Liver (tissue), 9 donors: ENCODE results near the gene LAMC1. TPM values are rescaled to one million over a fixed set of nuclear protein-coding genes. Genes with fewer than 3 reads are reported as not detected.

Experiments
- DNase-seq: peaks from one replicate; pipeline ENCODE4 v3.0.0-alpha.2; 2017; ENCODE audit warnings: low spot score
- H3K27ac ChIP-seq, 2 donors: one replicate each; pipeline ENCODE4 v1.7.0; 2013; ENCODE audit warnings: inconsistent platforms in 2 of 2, low read length in 2 of 2, control low read depth in 1 of 2, low read depth in 1 of 2, mild to moderate bottlenecking in 1 of 2
- H3K27me3 ChIP-seq, 4 donors: one replicate each; pipeline versions ENCODE4 v1.6.1 to v1.7.0; 2013; ENCODE audit warnings: low read length in 3 of 4, inconsistent platforms in 1 of 4, mild to moderate bottlenecking in 1 of 4, moderate library complexity in 1 of 4; ENCODE audit not compliant: control insufficient read depth in 4 of 4, insufficient read depth in 4 of 4
- H3K36me3 ChIP-seq, 4 donors: one replicate each; pipeline versions ENCODE4 v1.6.1 to v1.7.0; 2013; ENCODE audit warnings: low read length in 3 of 4, mild to moderate bottlenecking in 3 of 4, low read depth in 1 of 4, moderate library complexity in 1 of 4; ENCODE audit not compliant: control insufficient read depth in 4 of 4, insufficient read depth in 3 of 4
- H3K4me1 ChIP-seq, 4 donors: one replicate each; pipeline versions ENCODE4 v1.6.1 to v1.7.0; 2013; ENCODE audit warnings: low read length in 3 of 4, mild to moderate bottlenecking in 3 of 4, moderate library complexity in 1 of 4; ENCODE audit not compliant: control insufficient read depth in 4 of 4, insufficient read depth in 4 of 4
- H3K4me3 ChIP-seq, 3 donors: one replicate each; pipeline versions ENCODE4 v1.6.1 to v1.7.0; 2013; ENCODE audit warnings: low read length in 3 of 3, control low read depth in 1 of 3, low read depth in 1 of 3, mild to moderate bottlenecking in 1 of 3
- H3K9ac ChIP-seq, 2 donors: one replicate each; pipeline ENCODE4 v1.7.0; 2013; ENCODE audit warnings: low read length in 2 of 2, mild to moderate bottlenecking in 2 of 2, moderate library complexity in 2 of 2, control low read depth in 1 of 2, low read depth in 1 of 2
- H3K9me3 ChIP-seq, 4 donors: one replicate each; pipeline versions ENCODE4 v1.6.1 to v1.7.0; 2013; ENCODE audit warnings: low read length in 3 of 4; ENCODE audit not compliant: control insufficient read depth in 4 of 4
- ATF3 ChIP-seq: IDR thresholded peaks from 2 replicates; pipeline ENCODE4 v1.6.1; 2016; ENCODE audit warnings: antibody characterized with exemption
- CTCF ChIP-seq: fragments of 150-350 bp; IDR thresholded peaks from 2 replicates; pipeline ENCODE4 v1.5.1; 2017; ENCODE audit warnings: improper control_type of control experiment, low read depth, low read length; ENCODE audit not compliant: missing input control
- EGR1 ChIP-seq, 2 donors: IDR thresholded peaks; 2 replicates each; pipeline ENCODE4 v1.6.1; 2016 to 2018; ENCODE audit warnings: antibody characterized with exemption in 2 of 2, low read depth in 2 of 2
- FOXA1 ChIP-seq: IDR thresholded peaks from 2 replicates; pipeline ENCODE4 v1.6.1; 2016; ENCODE audit warnings: antibody characterized with exemption
- FOXA2 ChIP-seq: IDR thresholded peaks from 2 replicates; pipeline ENCODE4 v1.6.1; 2016; ENCODE audit warnings: antibody characterized with exemption
- GABPA ChIP-seq, 2 donors: IDR thresholded peaks in 1 of 2; conservative IDR thresholded peaks in 1 of 2; 2 replicates each; pipeline ENCODE4 v1.6.1; 2016; ENCODE audit warnings: antibody characterized with exemption in 2 of 2, mild to moderate bottlenecking in 1 of 2, moderate library complexity in 1 of 2
- HNF4A ChIP-seq, 2 donors: conservative IDR thresholded peaks; 2 replicates each; pipeline ENCODE4 v1.6.1; 2016; ENCODE audit warnings: antibody characterized with exemption in 2 of 2, mild to moderate bottlenecking in 2 of 2
- HNF4G ChIP-seq: IDR thresholded peaks from 2 replicates; pipeline ENCODE4 v1.6.1; 2016; ENCODE audit warnings: antibody characterized with exemption
- JUND ChIP-seq, 2 donors: IDR thresholded peaks; 2 replicates each; pipeline ENCODE4 v1.6.1; 2016; ENCODE audit warnings: antibody characterized with exemption in 2 of 2
- MAX ChIP-seq: IDR thresholded peaks from 2 replicates; pipeline ENCODE4 v1.6.1; 2016; ENCODE audit warnings: antibody characterized with exemption
- NR2F2 ChIP-seq: IDR thresholded peaks from 2 replicates; pipeline ENCODE4 v1.6.1; 2016; ENCODE audit warnings: antibody characterized with exemption
- RAD21 ChIP-seq, 2 donors: IDR thresholded peaks; 2 replicates each; pipeline ENCODE4 v1.6.1; 2016; ENCODE audit warnings: antibody characterized with exemption in 2 of 2, mild to moderate bottlenecking in 2 of 2
- REST ChIP-seq: IDR thresholded peaks from 2 replicates; pipeline ENCODE4 v1.6.1; 2016; ENCODE audit warnings: antibody characterized with exemption, mild to moderate bottlenecking
- RXRA ChIP-seq, 2 donors: IDR thresholded peaks; 2 replicates each; pipeline ENCODE4 v1.6.1; 2017 to 2018; ENCODE audit warnings: antibody characterized with exemption in 2 of 2, mild to moderate bottlenecking in 1 of 2
- SP1 ChIP-seq: IDR thresholded peaks from 2 replicates; pipeline ENCODE4 v1.6.1; 2018; ENCODE audit warnings: antibody characterized with exemption, mild to moderate bottlenecking
- TAF1 ChIP-seq: conservative IDR thresholded peaks from 2 replicates; pipeline ENCODE4 v1.6.1; 2016; ENCODE audit warnings: antibody characterized with exemption, mild to moderate bottlenecking
- YY1 ChIP-seq: IDR thresholded peaks from 2 replicates; pipeline ENCODE4 v1.6.1; 2016; ENCODE audit warnings: antibody characterized with exemption, mild to moderate bottlenecking
- ZBTB33 ChIP-seq: IDR thresholded peaks from 2 replicates; pipeline ENCODE4 v1.6.1; 2016; ENCODE audit warnings: antibody characterized with exemption
- WGBS: extraction: QIAGEN DNeasy Blood & Tissue Kit; methylation state at CpG from one replicate; pipeline ENCODE4 v1.1.7; 2013; 5-methylcytosine and 5-hydroxymethylcytosine counted together
- polyA plus RNA-seq, 2 donors: library from polyadenylated mRNA; stranded (reverse) in 1 of 2; unstranded in 1 of 2; fragments of 200-250 nt in 1 of 2; fragments of >200 nt in 1 of 2; fragmentation: Nextera tagmentation in 1 of 2; extraction: Ambion mirVana in 1 of 2; gene quantifications; one replicate each; pipeline versions ENCODE4 v1.2.1 to v1.2.3, GENCODE V29; 2013 to 2015
- total RNA-seq, 2 donors: library from RNA; depleted of rRNA; stranded (reverse); fragments of >200 nt; gene quantifications; one replicate each; pipeline ENCODE4 v1.2.3, GENCODE V29; 2014
- donor health status: healthy.
- donor health status: healthy.
- donor health status: healthy.
- donor health status: healthy.
- donor health status: healthy.

The LAMC1 gene
- total and polyA plus RNA-seq, 4 donors, result 5.3 to 35.1 (median 19.7) TPM

GRCh38 chr1:183052861-183053260, 29.6 kb downstream of the LAMC1 start:
- H3K27ac ChIP-seq, result no peak overlapping the region
- H3K4me1 ChIP-seq, result no peaks in the 10 kb centered on the region
- no peaks in the 10 kb centered on the region for H3K9me3 ChIP-seq
- H3K9ac ChIP-seq, result no peak overlapping the region
- 91% methylated on average over 5 of the region's 5 CpGs for WGBS
- DNase-seq, result no peak
- H3K36me3 ChIP-seq, result no peaks in the 10 kb centered on the region
- no peaks in the 10 kb centered on the region for H3K27me3 ChIP-seq
- TF ChIP-seq JUND (IDR thresholded peaks at IDR 0.05), result no peak
- no peak for TF ChIP-seq REST
- TF ChIP-seq FOXA1, result no peak
- no peak for TF ChIP-seq TAF1
- TF ChIP-seq HNF4G, result no peak
- TF ChIP-seq FOXA2, result no peak
- no peak for TF ChIP-seq ATF3
- no peak for TF ChIP-seq RXRA (IDR thresholded peaks at IDR 0.05)
- no peak for TF ChIP-seq YY1
- TF ChIP-seq HNF4A (conservative IDR thresholded peaks at IDR 0.05), result no peak
- no peak for TF ChIP-seq MAX
- TF ChIP-seq EGR1 (IDR thresholded peaks at IDR 0.05; ENCODE audit: low read depth in 2 of 2), result no peak
- no peak for TF ChIP-seq SP1
- TF ChIP-seq NR2F2, result no peak
- no peak for TF ChIP-seq GABPA (IDR thresholded peaks at IDR 0.05 in 1 of 2, conservative IDR thresholded peaks at IDR 0.05 in 1 of 2)
- TF ChIP-seq CTCF, result no peak
- no peak for TF ChIP-seq ZBTB33
- TF ChIP-seq RAD21 (IDR thresholded peaks at IDR 0.05), result no peak
- H3K4me3 ChIP-seq, result no peak overlapping the region
